K562 treated with DMSO at 1 percent for 48 hours (cell line): ENCODE data around the gene ASCC3. TPM values are rescaled to one million over a fixed set of nuclear protein-coding genes. Genes with fewer than 3 reads are reported as not detected.

Experiments
- total RNA-seq: library from RNA; unstranded; fragments of 300-600 nt; gene quantifications from 2 replicates; pipeline ENCODE4 v1.2.3, GENCODE V29; 2022; ENCODE audit warnings: low replicate concordance; ENCODE audit errors: extremely low read depth

ASCC3 gene, protein sequence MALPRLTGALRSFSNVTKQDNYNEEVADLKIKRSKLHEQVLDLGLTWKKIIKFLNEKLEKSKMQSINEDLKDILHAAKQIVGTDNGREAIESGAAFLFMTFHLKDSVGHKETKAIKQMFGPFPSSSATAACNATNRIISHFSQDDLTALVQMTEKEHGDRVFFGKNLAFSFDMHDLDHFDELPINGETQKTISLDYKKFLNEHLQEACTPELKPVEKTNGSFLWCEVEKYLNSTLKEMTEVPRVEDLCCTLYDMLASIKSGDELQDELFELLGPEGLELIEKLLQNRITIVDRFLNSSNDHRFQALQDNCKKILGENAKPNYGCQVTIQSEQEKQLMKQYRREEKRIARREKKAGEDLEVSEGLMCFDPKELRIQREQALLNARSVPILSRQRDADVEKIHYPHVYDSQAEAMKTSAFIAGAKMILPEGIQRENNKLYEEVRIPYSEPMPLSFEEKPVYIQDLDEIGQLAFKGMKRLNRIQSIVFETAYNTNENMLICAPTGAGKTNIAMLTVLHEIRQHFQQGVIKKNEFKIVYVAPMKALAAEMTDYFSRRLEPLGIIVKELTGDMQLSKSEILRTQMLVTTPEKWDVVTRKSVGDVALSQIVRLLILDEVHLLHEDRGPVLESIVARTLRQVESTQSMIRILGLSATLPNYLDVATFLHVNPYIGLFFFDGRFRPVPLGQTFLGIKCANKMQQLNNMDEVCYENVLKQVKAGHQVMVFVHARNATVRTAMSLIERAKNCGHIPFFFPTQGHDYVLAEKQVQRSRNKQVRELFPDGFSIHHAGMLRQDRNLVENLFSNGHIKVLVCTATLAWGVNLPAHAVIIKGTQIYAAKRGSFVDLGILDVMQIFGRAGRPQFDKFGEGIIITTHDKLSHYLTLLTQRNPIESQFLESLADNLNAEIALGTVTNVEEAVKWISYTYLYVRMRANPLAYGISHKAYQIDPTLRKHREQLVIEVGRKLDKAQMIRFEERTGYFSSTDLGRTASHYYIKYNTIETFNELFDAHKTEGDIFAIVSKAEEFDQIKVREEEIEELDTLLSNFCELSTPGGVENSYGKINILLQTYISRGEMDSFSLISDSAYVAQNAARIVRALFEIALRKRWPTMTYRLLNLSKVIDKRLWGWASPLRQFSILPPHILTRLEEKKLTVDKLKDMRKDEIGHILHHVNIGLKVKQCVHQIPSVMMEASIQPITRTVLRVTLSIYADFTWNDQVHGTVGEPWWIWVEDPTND (N-terminal part only)
- not detected in 2 replicates for total RNA-seq

DNA sequence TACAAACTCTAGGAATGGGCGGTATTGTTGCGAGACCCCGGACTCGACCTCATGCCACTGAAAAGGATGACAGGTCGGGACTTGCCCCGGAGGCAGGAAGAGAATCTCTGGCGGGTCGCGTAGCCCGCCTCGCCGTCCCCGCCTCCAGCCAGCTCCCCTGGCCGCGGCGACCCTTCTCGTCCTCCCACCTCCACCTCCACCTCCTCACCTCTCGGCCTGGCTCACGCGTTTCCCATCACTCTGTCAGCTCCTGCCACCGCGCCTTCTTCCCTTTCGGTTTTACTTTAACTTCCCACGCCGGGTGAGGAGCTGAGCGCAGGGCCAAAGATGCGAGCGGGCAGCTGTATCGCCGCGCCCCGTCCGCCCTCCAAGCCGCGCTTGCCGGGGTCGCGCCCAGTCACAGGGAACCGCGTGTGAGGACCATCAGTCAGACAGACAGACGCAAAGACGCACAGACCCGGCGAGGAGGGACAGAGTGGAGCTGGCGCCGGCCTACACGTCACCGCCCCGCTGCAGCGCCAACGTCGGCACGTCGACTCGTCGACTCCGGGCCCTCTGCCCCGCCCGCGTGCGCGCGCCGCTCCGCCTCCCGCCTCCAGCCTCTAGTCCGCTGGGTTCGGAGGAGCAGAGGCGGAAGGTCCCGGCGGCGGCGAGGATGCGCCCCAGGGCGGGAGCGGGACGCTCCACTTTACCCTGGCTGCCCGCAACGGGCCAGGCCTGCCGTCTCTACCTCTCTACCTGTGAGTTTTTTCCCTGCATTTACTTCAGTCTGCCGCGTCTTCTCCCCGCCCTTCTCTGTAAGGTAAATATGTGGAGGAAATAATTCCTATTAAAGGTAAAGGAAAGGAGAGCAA is at the start of gene ASCC3:
ASCC3 (minus strand) TSS at position 477 of the 854 bp plus-strand sequence. CDS start 13,332 bp downstream, outside the sequence.

DNA sequence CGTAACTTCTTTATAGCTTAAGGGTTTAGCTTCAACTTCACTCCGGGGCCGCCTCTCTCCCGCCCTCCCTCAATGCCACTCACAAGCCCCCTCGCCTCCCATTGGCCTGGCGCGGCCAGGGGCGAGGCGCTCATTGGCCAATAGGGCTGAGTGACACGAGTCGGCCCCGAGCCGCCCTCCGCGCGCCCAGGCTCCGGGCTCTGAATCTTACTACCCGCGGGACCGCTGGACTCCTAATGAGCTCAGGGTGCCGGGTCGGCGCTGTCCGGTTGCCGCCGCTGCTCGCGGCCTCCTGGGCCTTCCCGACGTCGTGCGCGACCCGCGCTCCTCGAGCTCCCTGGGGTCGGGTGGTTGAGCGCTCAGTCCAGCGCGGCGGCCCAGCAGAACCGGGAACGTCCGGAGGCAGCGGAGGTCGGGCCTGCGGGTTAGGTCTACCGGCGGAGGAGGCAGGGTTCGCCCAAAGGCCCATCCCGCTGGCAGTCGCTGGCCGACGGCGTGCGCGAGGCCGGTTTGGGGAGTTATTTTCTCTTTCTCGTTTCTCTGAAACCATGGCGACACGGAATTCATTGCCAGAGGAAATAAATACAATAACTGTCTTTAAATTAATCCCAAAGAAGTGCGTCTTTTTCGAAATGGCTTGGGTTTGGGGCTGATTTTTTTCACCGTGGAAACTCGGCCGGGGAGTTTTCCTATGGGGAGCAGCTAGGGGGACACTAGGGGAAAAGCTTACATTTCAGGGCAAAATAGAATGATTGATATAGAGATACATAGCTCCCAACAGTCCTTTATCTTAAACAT is 416.0 kb downstream of the ASCC3 start, which contains the start of gene SIM1:
SIM1 (minus strand) TSS at position 19 of the 798 bp plus-strand sequence. CDS start 1,453 bp downstream, outside the sequence.

